GM12865 (cell line): ENCODE data around the gene SNF8.
A peak's percentile ranks its signal among the peaks of the same experiment; 100 is the strongest.
"Not testable (repeated sequence)": the region's sequence is repeated elsewhere in the genome, so short reads cannot be mapped to it uniquely, and the experiment has no call there.

ENCODE experiments used
- DNase-seq: peaks from one replicate; pipeline ENCODE4 v3.0.0; 2010; ENCODE audit warnings: low read depth
- H3K4me3 ChIP-seq: 2 replicates; pipeline ENCODE4 v1.5.1; 2011; ENCODE audit warnings: mild to moderate bottlenecking, low read depth, low read length, control low read depth
- CTCF ChIP-seq: IDR thresholded peaks from 2 replicates; pipeline ENCODE4 v1.5.1; 2011; ENCODE audit warnings: low read length, control low read depth, low read depth, inconsistent platforms; ENCODE audit not compliant: insufficient read depth; ENCODE audit errors: missing control alignments

The SNF8 gene

DNA sequence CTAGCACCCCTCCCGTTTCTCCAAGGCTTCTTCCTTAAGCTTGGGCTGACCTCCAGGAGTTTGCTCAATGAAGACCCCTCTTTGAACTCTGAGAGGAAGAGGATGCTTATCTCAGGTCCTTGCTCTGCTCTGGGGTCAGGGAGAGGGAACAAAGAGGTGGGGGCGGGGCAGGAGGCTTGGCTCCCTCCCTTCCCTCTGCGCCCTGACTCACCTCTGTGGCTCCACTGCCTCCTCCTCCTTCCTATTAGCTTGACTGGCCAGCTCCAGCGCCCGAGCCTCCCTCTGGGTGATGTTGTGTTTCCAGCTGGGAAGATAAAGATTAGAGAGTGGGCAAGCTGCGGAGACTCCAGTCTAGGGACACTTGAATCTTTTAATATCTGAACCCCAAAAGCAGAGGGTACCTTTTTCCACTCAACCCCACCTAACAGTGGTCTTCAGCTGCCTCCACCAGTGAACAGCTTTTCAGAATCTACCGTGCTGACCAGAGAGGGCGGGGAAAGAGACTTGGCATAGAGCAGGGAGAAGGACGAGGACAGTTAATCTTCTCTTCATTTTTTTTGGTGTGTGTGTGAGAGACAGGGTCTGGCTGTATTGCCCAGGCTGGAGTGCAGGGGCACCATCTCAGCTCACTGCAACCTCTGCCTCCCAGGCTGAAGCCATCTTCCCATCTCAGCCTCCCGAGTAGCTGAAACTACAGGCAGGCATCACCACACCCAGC, 17.0 kb upstream of the SNF8 start:
- H3K4me3 ChIP-seq: no peak overlapping the region
- no peak for DNase-seq

GRCh38 chr17:48960834-48961515, 16.3 kb upstream of the SNF8 start:
- H3K4me3 ChIP-seq: no peak overlapping the region
- no peak for DNase-seq

More for the DNA sequence above, 17.0 kb upstream of the SNF8 start:
- no peak for TF ChIP-seq CTCF

DNA sequence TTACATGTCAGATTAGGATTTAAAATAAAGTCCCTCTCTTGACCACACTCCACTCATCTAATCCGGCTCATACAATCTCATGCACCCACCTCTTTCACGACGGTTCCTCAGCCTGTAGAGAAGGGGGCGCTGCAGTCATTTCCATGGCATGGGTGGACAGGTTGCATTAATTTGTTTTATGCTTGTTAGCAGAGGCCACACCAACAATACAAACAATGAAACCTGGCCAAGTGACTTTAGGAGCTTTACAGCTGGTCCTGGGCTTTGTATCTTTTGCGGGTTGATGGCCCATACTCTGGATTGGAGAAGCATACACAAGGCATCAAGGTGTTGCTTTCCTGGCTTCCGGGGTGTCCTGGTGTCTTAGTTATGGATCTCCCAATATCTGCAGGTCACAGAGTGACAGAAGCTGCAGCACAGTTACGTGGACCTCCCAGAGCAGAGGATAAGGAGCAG, 9.7 kb upstream of the SNF8 start:
- no peak overlapping the region for H3K4me3 ChIP-seq
- DNase-seq: peak; percentile 39
- TF ChIP-seq CTCF: peak; percentile 12

More at GRCh38 chr17:48960834-48961515, 16.3 kb upstream of the SNF8 start:
- no peak for TF ChIP-seq CTCF

- TF ChIP-seq CTCF: no peak
- DNase-seq: peak; percentile 57
- H3K4me3 ChIP-seq: peak overlapping the region; percentile 18; the same call in 1 of the 2 replicates
These were observed 8.3 kb upstream of the SNF8 start for GRCh38 chr17:48952904-48953303.

- H3K4me3 ChIP-seq: no peak overlapping the region
- TF ChIP-seq CTCF: no peak
- DNase-seq: no peak
These were observed 6.9 kb upstream of the SNF8 start for GRCh38 chr17:48951572-48951971.

DNA sequence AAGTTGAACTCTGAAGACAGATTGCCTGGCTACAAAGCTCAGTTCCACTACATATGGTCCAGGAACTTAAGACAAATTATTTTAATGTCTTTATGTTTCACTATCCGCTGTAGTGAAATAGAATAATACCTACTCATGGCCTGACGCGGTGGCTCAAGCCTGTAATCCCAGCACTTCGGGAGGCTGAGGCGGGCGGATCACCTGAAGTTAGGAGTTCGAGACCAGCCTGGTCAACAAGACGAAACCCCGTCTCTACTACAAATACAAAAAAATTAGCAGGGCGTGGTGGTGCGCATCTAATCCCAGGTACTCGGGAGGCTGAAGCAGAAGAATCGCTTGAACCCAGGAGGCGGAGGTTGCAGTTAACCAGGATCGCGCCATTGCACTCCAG, 614 bp upstream of the SNF8 start:
- H3K4me3 ChIP-seq: peak overlapping the region; percentile 100
- DNase-seq: not testable (repeated sequence)

- TF ChIP-seq CTCF: no peak
- no peak for DNase-seq
- H3K4me3 ChIP-seq: no peak overlapping the region
These were observed 11.6 kb downstream of the SNF8 start for GRCh38 chr17:48933035-48933434.
